H9 (cell line): ENCODE results near the gene SMARCA1. TPM values are rescaled to one million over a fixed set of nuclear protein-coding genes. Genes with fewer than 3 reads are reported as not detected.

Source experiments
- DNase-seq: peaks from one replicate; pipeline ENCODE4 v3.0.0-alpha.2; 2017
- H2AFZ ChIP-seq: one replicate; pipeline ENCODE4 v1.6.1; 2013; ENCODE audit warnings: mild to moderate bottlenecking, low read length, control low read depth, moderate library complexity
- H2AK5ac ChIP-seq: 2 replicates; pipeline ENCODE4 v1.6.1; 2013; ENCODE audit warnings: low read length, control low read depth, mixed read lengths; ENCODE audit not compliant: insufficient read length
- H2BK120ac ChIP-seq: one replicate; pipeline ENCODE4 v1.6.1; 2013; ENCODE audit warnings: low read depth, mild to moderate bottlenecking, low read length, control low read depth, inconsistent platforms; ENCODE audit not compliant: poor library complexity, severe bottlenecking
- H2BK12ac ChIP-seq: 2 replicates; pipeline ENCODE4 v1.6.1; 2013; ENCODE audit warnings: low read length, control low read depth, mixed read lengths, low read depth; ENCODE audit not compliant: insufficient read length
- H2BK15ac ChIP-seq: 2 replicates; pipeline ENCODE4 v1.6.1; 2013; ENCODE audit warnings: low read depth, low read length, control low read depth
- H2BK20ac ChIP-seq: one replicate; pipeline ENCODE4 v1.6.1; 2013; ENCODE audit warnings: low read depth, mild to moderate bottlenecking, low read length, control low read depth, inconsistent platforms; ENCODE audit not compliant: poor library complexity, severe bottlenecking
- H2BK5ac ChIP-seq: 2 replicates; pipeline ENCODE4 v1.6.1; 2013; ENCODE audit warnings: low read length, control low read depth, mixed read lengths; ENCODE audit not compliant: insufficient read length
- H3K14ac ChIP-seq: 2 replicates; pipeline ENCODE4 v1.6.1; 2013; ENCODE audit warnings: low read length, control low read depth; ENCODE audit not compliant: insufficient read depth
- H3K18ac ChIP-seq: 2 replicates; pipeline ENCODE4 v1.6.1; 2013; ENCODE audit warnings: low read depth, mild to moderate bottlenecking, mixed read lengths, low read length, control low read depth; ENCODE audit not compliant: insufficient read length
- H3K23ac ChIP-seq: 2 replicates; pipeline ENCODE4 v1.6.1; 2013; ENCODE audit warnings: low read length, control low read depth, mixed read lengths, low read depth; ENCODE audit not compliant: insufficient read length
- H3K23me2 ChIP-seq: 2 replicates; pipeline ENCODE4 v1.6.1; 2013; ENCODE audit warnings: low read depth, mild to moderate bottlenecking, mixed read lengths, low read length, control low read depth; ENCODE audit not compliant: insufficient read length, poor library complexity, severe bottlenecking
- H3K27ac ChIP-seq: 2 replicates; pipeline ENCODE4 v1.5.1; 2013; ENCODE audit warnings: low read length, control low read depth, mixed read lengths, low read depth; ENCODE audit not compliant: insufficient read length
- H3K27me3 ChIP-seq: 2 replicates; pipeline ENCODE4 v1.6.1; 2013; ENCODE audit warnings: low read length, control low read depth, inconsistent platforms; ENCODE audit not compliant: insufficient read depth
- H3K4ac ChIP-seq: 2 replicates; pipeline ENCODE4 v1.6.1; 2013; ENCODE audit warnings: low read depth, mild to moderate bottlenecking, control low read depth, inconsistent platforms, low read length, moderate library complexity
- H3K4me1 ChIP-seq: 2 replicates; pipeline ENCODE4 v1.6.1; 2013; ENCODE audit warnings: low read length, control low read depth, inconsistent platforms; ENCODE audit not compliant: insufficient read depth
- H3K4me2 ChIP-seq: 2 replicates; pipeline ENCODE4 v1.6.1; 2013; ENCODE audit warnings: low read length, control low read depth, mixed read lengths; ENCODE audit not compliant: insufficient read length, insufficient read depth
- H3K56ac ChIP-seq: 2 replicates; pipeline ENCODE4 v1.6.1; 2013; ENCODE audit warnings: low read depth, mild to moderate bottlenecking, mixed read lengths, low read length, control low read depth; ENCODE audit not compliant: insufficient read length
- H3K79me1 ChIP-seq: 2 replicates; pipeline ENCODE4 v1.6.1; 2013; ENCODE audit warnings: low read depth, mild to moderate bottlenecking, moderate library complexity, low read length, control low read depth, inconsistent platforms; ENCODE audit not compliant: insufficient read depth, poor library complexity, severe bottlenecking
- H3K79me2 ChIP-seq: 2 replicates; pipeline ENCODE4 v1.6.1; 2013; ENCODE audit warnings: low read length, control low read depth, inconsistent platforms; ENCODE audit not compliant: insufficient read depth
- H3K9ac ChIP-seq: 2 replicates; pipeline ENCODE4 v1.6.1; 2013; ENCODE audit warnings: low read length, control low read depth, mixed read lengths; ENCODE audit not compliant: insufficient read length; ENCODE audit errors: extremely low read depth
- H3K9me3 ChIP-seq: one replicate; pipeline ENCODE4 v1.6.1; 2013; ENCODE audit warnings: low read depth, low read length, inconsistent platforms; ENCODE audit not compliant: control insufficient read depth
- H3T11ph ChIP-seq: one replicate; pipeline ENCODE4 v1.6.1; 2013; ENCODE audit warnings: mild to moderate bottlenecking, low read length, control low read depth, inconsistent platforms
- H4K20me1 ChIP-seq: one replicate; pipeline ENCODE4 v1.6.1; 2013; ENCODE audit not compliant: control insufficient read depth, insufficient read length, insufficient read depth
- H4K5ac ChIP-seq: 2 replicates; pipeline ENCODE4 v1.6.1; 2013; ENCODE audit warnings: low read depth, mild to moderate bottlenecking, mixed read lengths, low read length, control low read depth; ENCODE audit not compliant: insufficient read length
- H4K8ac ChIP-seq: replicated peaks from 2 replicates; pipeline ENCODE4 v1.6.1; 2013; ENCODE audit warnings: low read length, control low read depth, mixed read lengths, low read depth; ENCODE audit not compliant: insufficient read length
- H4K91ac ChIP-seq: 2 replicates; pipeline ENCODE4 v1.6.1; 2013; ENCODE audit warnings: low read depth, mild to moderate bottlenecking, moderate library complexity, mixed read lengths, low read length, control low read depth; ENCODE audit not compliant: insufficient read length
- H3K27ac Mint-ChIP-seq, 3 experiments: 2 replicates in 2 of 3; 3 replicates in 1 of 3; pipeline ENCODE4 v1.8.0; 2020 to 2021; ENCODE audit warnings: mixed read lengths in 3 of 3, mild to moderate bottlenecking in 1 of 3, moderate library complexity in 1 of 3
- H3K27me3 Mint-ChIP-seq: 2 replicates; pipeline ENCODE4 v1.8.0; 2021; ENCODE audit warnings: low read depth, mild to moderate bottlenecking, moderate library complexity, mixed read lengths
- H3K36me3 Mint-ChIP-seq, 3 experiments: 2 replicates in 2 of 3; 3 replicates in 1 of 3; pipeline ENCODE4 v1.8.0; 2020 to 2021; ENCODE audit warnings: low read depth in 3 of 3, mixed read lengths in 3 of 3; ENCODE audit not compliant: insufficient read depth in 1 of 3
- H3K4me1 Mint-ChIP-seq, 2 experiments: 2 replicates each; pipeline ENCODE4 v1.8.0; 2020; ENCODE audit warnings: mixed read lengths in 2 of 2
- H3K4me3 Mint-ChIP-seq, 2 experiments: 2 replicates in 1 of 2; 3 replicates in 1 of 2; pipeline ENCODE4 v1.8.0; 2020 to 2021; ENCODE audit warnings: mild to moderate bottlenecking in 2 of 2, mixed read lengths in 2 of 2, moderate library complexity in 1 of 2
- H3K9me3 Mint-ChIP-seq, 2 experiments: 2 replicates in 1 of 2; 3 replicates in 1 of 2; pipeline ENCODE4 v1.8.0; 2020; ENCODE audit warnings: mild to moderate bottlenecking in 2 of 2, mixed read lengths in 2 of 2, moderate library complexity in 1 of 2
- WGBS: extraction: QIAGEN DNeasy Blood & Tissue Kit; methylation state at CpG from one replicate; pipeline ENCODE4 v1.1.7; 2013; ENCODE audit warnings: missing lambda C conversion rate, low lambda C conversion rate, mixed read lengths; ENCODE audit not compliant: insufficient read length; ENCODE audit errors: extremely low coverage; 5-methylcytosine and 5-hydroxymethylcytosine counted together
- total RNA-seq: library from RNA; stranded (reverse); gene quantifications from 2 replicates; pipeline ENCODE4 v1.2.1, GENCODE V29; 2021
- TF ChIP-seq, protein P1 (sequence below): fragments of 200-600 bp; sonication (generic); conservative IDR thresholded peaks from 3 replicates; pipeline ENCODE4 v1.8.0; 2021; ENCODE audit warnings: antibody characterized with exemption, mild to moderate bottlenecking

Gene SMARCA1
- total RNA-seq, 1 experiment from 2014 or later, result 105 TPM

GRCh38 chrX:129534816-129535578, 11.7 kb upstream of the SMARCA1 start:
- Histone ChIP-seq H3K23ac (no peak overlapping the region), H3K4me1 (no peaks in the 10 kb centered on the region), H4K5ac (no peak overlapping the region), H4K8ac (no peak overlapping the region), H2BK5ac (no peak overlapping the region), H2BK15ac (no peak overlapping the region), H3K9ac (no peak overlapping the region), H3K4ac (no peak overlapping the region), H3T11ph (no peak overlapping the region), H3K9me3 (no peaks in the 10 kb centered on the region), H3K27me3 (no peaks in the 10 kb centered on the region), H3K56ac (no peak overlapping the region), H3K18ac (no peak overlapping the region), H4K91ac (no peak overlapping the region), H3K23me2 (no peaks in the 10 kb centered on the region), H2AK5ac (no peak overlapping the region), H3K79me1 (no peaks in the 10 kb centered on the region), H3K79me2 (no peaks in the 10 kb centered on the region), H2BK12ac (no peak overlapping the region), H2AFZ (no peak overlapping the region), H3K14ac (no peak overlapping the region), H4K20me1 (no peaks in the 10 kb centered on the region), H3K4me2 (no peak overlapping the region), H2BK120ac (no peak overlapping the region), H3K27ac (no peak overlapping the region), H2BK20ac (no peak overlapping the region)
- Mint-ChIP-seq H3K27ac (no peak overlapping the region), H3K27me3 (peaks cover 13% of the 10 kb centered on the region), H3K4me1 (peaks cover 4% of the 10 kb centered on the region in 2 experiments), H3K4me3 (no peak overlapping the region), H3K9me3 (no peaks in the 10 kb centered on the region), H3K36me3 (no peaks in the 10 kb centered on the region)
- DNase-seq, result no peak
- TF ChIP-seq, protein P1, sequence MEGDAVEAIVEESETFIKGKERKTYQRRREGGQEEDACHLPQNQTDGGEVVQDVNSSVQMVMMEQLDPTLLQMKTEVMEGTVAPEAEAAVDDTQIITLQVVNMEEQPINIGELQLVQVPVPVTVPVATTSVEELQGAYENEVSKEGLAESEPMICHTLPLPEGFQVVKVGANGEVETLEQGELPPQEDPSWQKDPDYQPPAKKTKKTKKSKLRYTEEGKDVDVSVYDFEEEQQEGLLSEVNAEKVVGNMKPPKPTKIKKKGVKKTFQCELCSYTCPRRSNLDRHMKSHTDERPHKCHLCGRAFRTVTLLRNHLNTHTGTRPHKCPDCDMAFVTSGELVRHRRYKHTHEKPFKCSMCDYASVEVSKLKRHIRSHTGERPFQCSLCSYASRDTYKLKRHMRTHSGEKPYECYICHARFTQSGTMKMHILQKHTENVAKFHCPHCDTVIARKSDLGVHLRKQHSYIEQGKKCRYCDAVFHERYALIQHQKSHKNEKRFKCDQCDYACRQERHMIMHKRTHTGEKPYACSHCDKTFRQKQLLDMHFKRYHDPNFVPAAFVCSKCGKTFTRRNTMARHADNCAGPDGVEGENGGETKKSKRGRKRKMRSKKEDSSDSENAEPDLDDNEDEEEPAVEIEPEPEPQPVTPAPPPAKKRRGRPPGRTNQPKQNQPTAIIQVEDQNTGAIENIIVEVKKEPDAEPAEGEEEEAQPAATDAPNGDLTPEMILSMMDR, result no peak
- no CpG with 5 or more reads among the region's 4 CpGs for WGBS
